ENCODE results near the gene LIMS1. TPM values are rescaled to one million over a fixed set of nuclear protein-coding genes. Genes with fewer than 3 reads are reported as not detected.
"Not testable (repeated sequence)": the region's sequence is repeated elsewhere in the genome, so short reads cannot be mapped to it uniquely, and the experiment has no call there.

LIMS1 gene
- total RNA-seq, 1 donor from 2014 or later: 217 TPM

GRCh38 chr2:108548208-108549003 lies 14.1 kb downstream of the LIMS1 start:
- peak in 1 of 2 donors; percentile 30 for DNase-seq (ENCODE audit: low read depth in 2 of 2)

GRCh38 chr2:108552566-108552965 lies 18.3 kb downstream of the LIMS1 start:
- DNase-seq (ENCODE audit: low read depth in 2 of 2): no peak

- DNase-seq (ENCODE audit: low read depth in 2 of 2): no peak
These were observed 19.1 kb downstream of the LIMS1 start for GRCh38 chr2:108553209-108553919.

GRCh38 chr2:108554528-108554927 lies 20.3 kb downstream of the LIMS1 start:
- no peak for DNase-seq (ENCODE audit: low read depth in 2 of 2)

- DNase-seq (ENCODE audit: low read depth in 2 of 2): no peak
These were observed 21.3 kb downstream of the LIMS1 start for GRCh38 chr2:108555572-108555971.

GRCh38 chr2:108556581-108556980 lies 22.3 kb downstream of the LIMS1 start:
- not testable (repeated sequence) for DNase-seq (ENCODE audit: low read depth in 2 of 2)

GRCh38 chr2:108560241-108560811 lies 26.1 kb downstream of the LIMS1 start:
- no peak for DNase-seq (ENCODE audit: low read depth in 2 of 2)

- DNase-seq (ENCODE audit: low read depth in 2 of 2): no peak
These were observed 26.7 kb downstream of the LIMS1 start for GRCh38 chr2:108560895-108561530.

GRCh38 chr2:108562274-108562673 lies 28.0 kb downstream of the LIMS1 start:
- DNase-seq (ENCODE audit: low read depth in 2 of 2): no peak

GRCh38 chr2:108564510-108564909 lies 30.2 kb downstream of the LIMS1 start:
- no peak for DNase-seq (ENCODE audit: low read depth in 2 of 2)

GRCh38 chr2:108565778-108566375 lies 31.6 kb downstream of the LIMS1 start:
- no peak for DNase-seq (ENCODE audit: low read depth in 2 of 2)

GRCh38 chr2:108570416-108570815 lies 36.1 kb downstream of the LIMS1 start:
- no peak for DNase-seq (ENCODE audit: low read depth in 2 of 2)

- peak in 1 of 2 donors; percentile 31 for DNase-seq (ENCODE audit: low read depth in 2 of 2)
These were observed 37.0 kb downstream of the LIMS1 start for GRCh38 chr2:108571286-108571685.

GRCh38 chr2:108573061-108573460 lies 38.8 kb downstream of the LIMS1 start:
- DNase-seq (ENCODE audit: low read depth in 2 of 2): no peak

- no peak for DNase-seq (ENCODE audit: low read depth in 2 of 2)
These were observed 40.1 kb downstream of the LIMS1 start for GRCh38 chr2:108574332-108574731.

GRCh38 chr2:108575132-108575966 lies 41.1 kb downstream of the LIMS1 start:
- DNase-seq (ENCODE audit: low read depth in 2 of 2): no peak

GRCh38 chr2:108577099-108577498 lies 42.8 kb downstream of the LIMS1 start:
- DNase-seq (ENCODE audit: low read depth in 2 of 2): no peak

- peak; percentile 60 to 87 for DNase-seq (ENCODE audit: low read depth in 2 of 2)
These were observed 45.4 kb downstream of the LIMS1 start for GRCh38 chr2:108579623-108580022.

GRCh38 chr2:108580050-108580449 lies 45.8 kb downstream of the LIMS1 start:
- no peak for DNase-seq (ENCODE audit: low read depth in 2 of 2)

- peak; percentile 79 to 86 for DNase-seq (ENCODE audit: low read depth in 2 of 2)
These were observed 49.7 kb downstream of the LIMS1 start for GRCh38 chr2:108583903-108584520.

Data from dermis microvascular lymphatic vessel endothelial cell (primary cell).